IMR-90 (cell line): ENCODE data around the gene RIMBP2. TPM values are rescaled to one million over a fixed set of nuclear protein-coding genes. Genes with fewer than 3 reads are reported as not detected.

Experiments used
- ATAC-seq: fragments of 200-7000 bp; cut with Tn5 transposase; 2 replicates; pipeline ENCODE4 v1.9.1; 2020; ENCODE audit warnings: low read depth, mild to moderate bottlenecking, moderate library complexity
- BruUV-seq: library from RNA; stranded (reverse); fragments of 400-500 nt; replicated peaks from 2 replicates; lab custom pipeline; 2021; lab: Mats Ljungman, UMichigan
- CTCF ChIA-PET: fragments of 300-600 bp; formaldehyde crosslinking; extraction: SDS; loops from one replicate; lab custom pipeline; 2021; ENCODE audit warnings: antibody characterized with exemption; lab: Yijun Ruan, JAX
- POLR2A ChIA-PET: fragments of 300-600 bp; sonication (Branson Sonifier 250); formaldehyde crosslinking; loops from one replicate; lab custom pipeline; 2022; ENCODE audit warnings: antibody characterized with exemption; ENCODE audit not compliant: unreplicated experiment; lab: Charles Lee
- DNase-seq: peaks from one replicate; pipeline ENCODE4 v3.0.0; 2013
- H2AFZ ChIP-seq: replicated peaks from 2 replicates; pipeline ENCODE3; 2013; ENCODE audit warnings: low read length, mild to moderate bottlenecking; ENCODE audit not compliant: poor library complexity
- H2AK5ac ChIP-seq: 2 replicates; pipeline ENCODE4 v1.6.1; 2013; ENCODE audit warnings: low read depth, low read length, inconsistent platforms
- H2AK9ac ChIP-seq: replicated peaks from 2 replicates; pipeline ENCODE3; 2013; ENCODE audit warnings: mild to moderate bottlenecking, low read depth, low read length, moderate library complexity; ENCODE audit not compliant: poor library complexity
- H2BK120ac ChIP-seq: 2 replicates; pipeline ENCODE4 v1.6.1; 2013; ENCODE audit warnings: low read depth, low read length, inconsistent platforms
- H2BK15ac ChIP-seq: 3 replicates; pipeline ENCODE4 v1.6.1; 2013; ENCODE audit warnings: low read depth, low read length, inconsistent platforms
- H2BK20ac ChIP-seq: 2 replicates; pipeline ENCODE4 v1.6.1; 2013; ENCODE audit warnings: low read depth, mild to moderate bottlenecking, inconsistent platforms, low read length, moderate library complexity
- H2BK5ac ChIP-seq: 2 replicates; pipeline ENCODE4 v1.6.1; 2013; ENCODE audit warnings: mild to moderate bottlenecking, low read depth, low read length, inconsistent platforms; ENCODE audit not compliant: poor library complexity, severe bottlenecking
- H3K14ac ChIP-seq: replicated peaks from 2 replicates; pipeline ENCODE4 v1.6.1; 2013; ENCODE audit warnings: low read depth, low read length, inconsistent platforms
- H3K18ac ChIP-seq: 2 replicates; pipeline ENCODE4 v1.6.1; 2013; ENCODE audit warnings: low read depth, low read length, control low read depth
- H3K23ac ChIP-seq: 2 replicates; pipeline ENCODE4 v1.6.1; 2013; ENCODE audit warnings: low read depth, low read length, inconsistent platforms
- H3K27ac ChIP-seq: 2 replicates; pipeline ENCODE4 v1.5.1; 2013; ENCODE audit warnings: mild to moderate bottlenecking, control low read depth, low read length; ENCODE audit not compliant: insufficient read depth
- H3K27me3 ChIP-seq: 2 replicates; pipeline ENCODE4 v1.6.1; 2013; ENCODE audit warnings: low read length; ENCODE audit not compliant: control insufficient read depth, insufficient read depth
- H3K36me3 ChIP-seq: 2 replicates; pipeline ENCODE4 v1.6.1; 2013; ENCODE audit warnings: low read length, mixed read lengths; ENCODE audit not compliant: control insufficient read depth, insufficient read depth
- H3K4ac ChIP-seq: 2 replicates; pipeline ENCODE4 v1.6.1; 2013; ENCODE audit warnings: low read depth, low read length, inconsistent platforms
- H3K4me1 ChIP-seq: 2 replicates; pipeline ENCODE4 v1.6.1; 2013; ENCODE audit warnings: low read length, mixed read lengths; ENCODE audit not compliant: control insufficient read depth, insufficient read depth
- H3K4me2 ChIP-seq: 2 replicates; pipeline ENCODE4 v1.6.1; 2013; ENCODE audit warnings: low read depth, mild to moderate bottlenecking, control low read depth, low read length, moderate library complexity
- H3K4me3 ChIP-seq: 2 replicates; pipeline ENCODE4 v1.5.1; 2013; ENCODE audit warnings: low read depth, mild to moderate bottlenecking, control low read depth, low read length, moderate library complexity; ENCODE audit not compliant: insufficient read depth
- H3K56ac ChIP-seq: 2 replicates; pipeline ENCODE4 v1.6.1; 2013; ENCODE audit warnings: low read length, inconsistent platforms; ENCODE audit not compliant: insufficient read depth; ENCODE audit errors: extremely low read depth
- H3K79me1 ChIP-seq, 2 experiments: 2 replicates each; pipeline ENCODE4 v1.6.1; 2013; ENCODE audit warnings: low read length in 2 of 2, inconsistent platforms in 1 of 2, low read depth in 1 of 2
- H3K9ac ChIP-seq: 2 replicates; pipeline ENCODE4 v1.6.1; 2013; ENCODE audit warnings: low read depth, low read length, control low read depth
- H3K9me1 ChIP-seq: 2 replicates; pipeline ENCODE4 v1.6.1; 2013; ENCODE audit warnings: low read length, inconsistent platforms; ENCODE audit not compliant: insufficient read depth
- H3K9me3 ChIP-seq: 2 replicates; pipeline ENCODE4 v1.6.1; 2013; ENCODE audit warnings: low read length; ENCODE audit not compliant: control insufficient read depth, insufficient read depth
- H4K20me1 ChIP-seq: 2 replicates; pipeline ENCODE4 v1.6.1; 2013; ENCODE audit warnings: low read length, inconsistent platforms; ENCODE audit not compliant: insufficient read depth
- H4K5ac ChIP-seq: 2 replicates; pipeline ENCODE4 v1.6.1; 2013; ENCODE audit warnings: mild to moderate bottlenecking, low read depth, low read length, control low read depth
- H4K8ac ChIP-seq, 2 experiments: 2 replicates each; pipeline ENCODE4 v1.6.1; 2013; ENCODE audit warnings: low read depth in 2 of 2, low read length in 2 of 2, control low read depth in 1 of 2, inconsistent platforms in 1 of 2
- H4K91ac ChIP-seq: 2 replicates; pipeline ENCODE4 v1.6.1; 2013; ENCODE audit warnings: low read depth, low read length, inconsistent platforms; ENCODE audit not compliant: insufficient read depth
- BHLHE40 ChIP-seq: fragments of 150-350 bp; IDR thresholded peaks from 2 replicates; pipeline ENCODE4 v1.6.1; 2016; ENCODE audit warnings: mild to moderate bottlenecking, low read depth, low read length
- CEBPB ChIP-seq: IDR thresholded peaks from 2 replicates; pipeline ENCODE4 v1.6.1; 2012; ENCODE audit warnings: low read depth, low read length, improper control_type of control experiment
- CHD1 ChIP-seq: IDR thresholded peaks from 2 replicates; pipeline ENCODE4 v1.6.1; 2012; ENCODE audit warnings: low read depth, low read length, improper control_type of control experiment
- FOS ChIP-seq: fragments of 150-350 bp; IDR thresholded peaks from 2 replicates; pipeline ENCODE4 v1.6.1; 2016; ENCODE audit warnings: low read depth, low read length
- MAFK ChIP-seq: IDR thresholded peaks from 2 replicates; pipeline ENCODE4 v1.6.1; 2012; ENCODE audit warnings: low read depth, low read length, improper control_type of control experiment
- MAZ ChIP-seq: IDR thresholded peaks from 2 replicates; pipeline ENCODE4 v1.6.1; 2012; ENCODE audit warnings: low read depth, mild to moderate bottlenecking, low read length, improper control_type of control experiment, moderate library complexity, borderline replicate concordance
- MXI1 ChIP-seq: IDR thresholded peaks from 2 replicates; pipeline ENCODE4 v1.6.1; 2012; ENCODE audit warnings: low read depth, mild to moderate bottlenecking, low read length, moderate library complexity, borderline replicate concordance
- NFE2L2 ChIP-seq: fragments of 150-350 bp; IDR thresholded peaks from 2 replicates; pipeline ENCODE4 v1.6.1; 2016; ENCODE audit warnings: low read depth, mild to moderate bottlenecking, low read length
- POLR2A ChIP-seq: IDR thresholded peaks from 2 replicates; pipeline ENCODE4 v1.6.1; 2012; ENCODE audit warnings: mild to moderate bottlenecking, low read depth, low read length
- RAD21 ChIP-seq: IDR thresholded peaks from 2 replicates; pipeline ENCODE4 v1.6.1; 2012; ENCODE audit warnings: low read length, improper control_type of control experiment
- RCOR1 ChIP-seq: IDR thresholded peaks from 2 replicates; pipeline ENCODE4 v1.6.1; 2012; ENCODE audit warnings: mild to moderate bottlenecking, low read length, improper control_type of control experiment; ENCODE audit not compliant: insufficient replicate concordance
- RFX5 ChIP-seq: IDR thresholded peaks from 2 replicates; pipeline ENCODE4 v1.8.0; 2012; ENCODE audit warnings: low read depth, mild to moderate bottlenecking, low read length, moderate library complexity
- SMC3 ChIP-seq: fragments of 150-350 bp; IDR thresholded peaks from 2 replicates; pipeline ENCODE4 v1.6.1; 2016; ENCODE audit warnings: low read depth, mild to moderate bottlenecking, antibody characterized with exemption, low read length, moderate library complexity
- WGBS, 2 experiments: methylation state at CpG; one replicate each; pipeline versions ENCODE4 v1.1.5 to v1.1.7; 2013; ENCODE audit warnings: missing lambda C conversion rate in 2 of 2; ENCODE audit not compliant: insufficient read length in 1 of 2; ENCODE audit errors: extremely low coverage in 2 of 2; 5-methylcytosine and 5-hydroxymethylcytosine counted together
- dilution Hi-C: fragments of 300-500 bp; cut with HindIII; formaldehyde crosslinking; loops from one replicate; pipeline ENCODE4 v1.14.3; 2018; ENCODE audit warnings: low sequenced_read_pairs; ENCODE audit not compliant: unreplicated experiment
- in situ Hi-C: fragments of 300-500 bp; cut with MboI; formaldehyde crosslinking; loops from 3 replicates; pipeline ENCODE4 v1.14.3; 2019; ENCODE audit warnings: low sequenced_read_pairs, inconsistent platforms, mixed read lengths
- intact Hi-C: fragments of 100-400 bp; cut with micrococcal nuclease; formaldehyde crosslinking; loops from 2 replicates; pipeline ENCODE4 v1.10.0; 2022
- polyA plus RNA-seq, 3 experiments: library from polyadenylated mRNA; depleted of rRNA; stranded (reverse); fragments of >200 nt; gene quantifications; 2 replicates each; pipeline ENCODE4 v1.2.3, GENCODE V29; 2012; ENCODE audit warnings: low replicate concordance in 1 of 3
- total RNA-seq: library from RNA; depleted of rRNA; stranded (reverse); fragments of >200 nt; gene quantifications from 2 replicates; pipeline ENCODE4 v1.2.3, GENCODE V29; 2012
- TF ChIP-seq, protein P1 (sequence below): conservative IDR thresholded peaks from 2 replicates; pipeline ENCODE4 v1.5.1; 2012; ENCODE audit warnings: mild to moderate bottlenecking, low read depth, low read length, improper control_type of control experiment
- TF ChIP-seq, protein P2 (sequence below): fragments of 150-350 bp; IDR thresholded peaks from 2 replicates; pipeline ENCODE4 v1.6.1; 2017; ENCODE audit warnings: mild to moderate bottlenecking, antibody characterized with exemption, low read length, low read depth
- TF ChIP-seq, protein P3 (sequence below): fragments of 150-350 bp; IDR thresholded peaks from 2 replicates; pipeline ENCODE4 v1.6.1; 2016; ENCODE audit warnings: low read depth, mild to moderate bottlenecking, low read length, moderate library complexity, borderline replicate concordance

Gene RIMBP2
- total and polyA plus RNA-seq, 2 of the 4 experiments (the other 2 are of a cell fraction): not detected

DNA sequence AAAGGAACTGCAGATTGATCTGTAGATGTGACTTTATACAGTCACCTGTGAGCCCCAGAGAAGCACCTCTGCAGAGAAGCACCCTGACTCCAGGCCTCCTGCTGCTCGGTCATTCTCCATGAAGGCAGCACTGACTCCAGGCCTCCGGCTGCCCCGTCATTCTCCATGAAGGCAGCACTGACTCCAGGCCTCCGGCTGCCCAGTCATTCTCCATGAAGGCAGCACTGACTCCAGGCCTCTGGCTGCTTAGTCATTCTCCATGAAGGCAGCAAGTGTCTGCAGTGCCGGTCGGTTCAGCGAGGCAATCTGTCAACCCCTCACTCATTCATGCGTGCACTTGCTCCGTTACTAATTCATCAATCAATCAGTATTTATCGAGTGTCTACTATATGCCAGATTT is 218.1 kb downstream of the RIMBP2 start:
- no peaks in the 10 kb centered on the region for H3K4me1 ChIP-seq
- H2AK9ac ChIP-seq: no peak overlapping the region
- no peak overlapping the region for H2BK120ac ChIP-seq
- POLR2A ChIA-PET: no interaction called here
- DNase-seq: no peak
- H3K14ac ChIP-seq: no peak overlapping the region
- H3K4ac ChIP-seq: no peak overlapping the region
- no peak overlapping the region for H3K4me3 ChIP-seq
- BruUV-seq: no TSS peak
- H3K18ac ChIP-seq: no peak overlapping the region
- no peaks in the 10 kb centered on the region for H3K79me1 ChIP-seq
- 50% methylated on average over 3 of the region's 10 CpGs; no CpG with 5 or more reads in 1 of the 2 experiments for WGBS, 2 experiments
- H3K36me3 ChIP-seq: no peaks in the 10 kb centered on the region
- H2BK15ac ChIP-seq: no peak overlapping the region
- no peaks in the 10 kb centered on the region for H4K20me1 ChIP-seq
- no peak overlapping the region for H4K5ac ChIP-seq
- no peak overlapping the region for H3K4me2 ChIP-seq
- H4K8ac ChIP-seq: no peak overlapping the region
- dilution Hi-C loops (no loop called here), intact Hi-C loops (no loop called here), in situ Hi-C loops (no loop called here)
- TF ChIP-seq POLR2A (no peak), FOS (no peak), NFE2L2 (no peak), CEBPB (no peak), CHD1 (no peak), MAFK (no peak), RAD21 (no peak), MXI1 (no peak), BHLHE40 (no peak), RFX5 (no peak), MAZ (no peak), SMC3 (no peak), RCOR1 (no peak)
- TF ChIP-seq, protein P1, sequence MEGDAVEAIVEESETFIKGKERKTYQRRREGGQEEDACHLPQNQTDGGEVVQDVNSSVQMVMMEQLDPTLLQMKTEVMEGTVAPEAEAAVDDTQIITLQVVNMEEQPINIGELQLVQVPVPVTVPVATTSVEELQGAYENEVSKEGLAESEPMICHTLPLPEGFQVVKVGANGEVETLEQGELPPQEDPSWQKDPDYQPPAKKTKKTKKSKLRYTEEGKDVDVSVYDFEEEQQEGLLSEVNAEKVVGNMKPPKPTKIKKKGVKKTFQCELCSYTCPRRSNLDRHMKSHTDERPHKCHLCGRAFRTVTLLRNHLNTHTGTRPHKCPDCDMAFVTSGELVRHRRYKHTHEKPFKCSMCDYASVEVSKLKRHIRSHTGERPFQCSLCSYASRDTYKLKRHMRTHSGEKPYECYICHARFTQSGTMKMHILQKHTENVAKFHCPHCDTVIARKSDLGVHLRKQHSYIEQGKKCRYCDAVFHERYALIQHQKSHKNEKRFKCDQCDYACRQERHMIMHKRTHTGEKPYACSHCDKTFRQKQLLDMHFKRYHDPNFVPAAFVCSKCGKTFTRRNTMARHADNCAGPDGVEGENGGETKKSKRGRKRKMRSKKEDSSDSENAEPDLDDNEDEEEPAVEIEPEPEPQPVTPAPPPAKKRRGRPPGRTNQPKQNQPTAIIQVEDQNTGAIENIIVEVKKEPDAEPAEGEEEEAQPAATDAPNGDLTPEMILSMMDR: no peak
- TF ChIP-seq, protein P2, sequence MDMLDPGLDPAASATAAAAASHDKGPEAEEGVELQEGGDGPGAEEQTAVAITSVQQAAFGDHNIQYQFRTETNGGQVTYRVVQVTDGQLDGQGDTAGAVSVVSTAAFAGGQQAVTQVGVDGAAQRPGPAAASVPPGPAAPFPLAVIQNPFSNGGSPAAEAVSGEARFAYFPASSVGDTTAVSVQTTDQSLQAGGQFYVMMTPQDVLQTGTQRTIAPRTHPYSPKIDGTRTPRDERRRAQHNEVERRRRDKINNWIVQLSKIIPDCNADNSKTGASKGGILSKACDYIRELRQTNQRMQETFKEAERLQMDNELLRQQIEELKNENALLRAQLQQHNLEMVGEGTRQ: no peak
- TF ChIP-seq, protein P3, sequence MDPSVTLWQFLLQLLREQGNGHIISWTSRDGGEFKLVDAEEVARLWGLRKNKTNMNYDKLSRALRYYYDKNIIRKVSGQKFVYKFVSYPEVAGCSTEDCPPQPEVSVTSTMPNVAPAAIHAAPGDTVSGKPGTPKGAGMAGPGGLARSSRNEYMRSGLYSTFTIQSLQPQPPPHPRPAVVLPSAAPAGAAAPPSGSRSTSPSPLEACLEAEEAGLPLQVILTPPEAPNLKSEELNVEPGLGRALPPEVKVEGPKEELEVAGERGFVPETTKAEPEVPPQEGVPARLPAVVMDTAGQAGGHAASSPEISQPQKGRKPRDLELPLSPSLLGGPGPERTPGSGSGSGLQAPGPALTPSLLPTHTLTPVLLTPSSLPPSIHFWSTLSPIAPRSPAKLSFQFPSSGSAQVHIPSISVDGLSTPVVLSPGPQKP: no peak
- H2AFZ ChIP-seq: no peak overlapping the region
- no peaks in the 10 kb centered on the region for H3K27me3 ChIP-seq
- no peak for ATAC-seq
- no peak overlapping the region for H3K56ac ChIP-seq
- no peak overlapping the region for H2BK5ac ChIP-seq
- peaks cover 51% of the 10 kb centered on the region for H3K9me3 ChIP-seq
- H3K23ac ChIP-seq: no peak overlapping the region
- H3K9me1 ChIP-seq: no peaks in the 10 kb centered on the region
- H4K91ac ChIP-seq: no peak overlapping the region
- H2BK20ac ChIP-seq: no peak overlapping the region
- CTCF ChIA-PET: no interaction called here
- no peak overlapping the region for H2AK5ac ChIP-seq
- no peak overlapping the region for H3K9ac ChIP-seq
- no peak overlapping the region for H3K27ac ChIP-seq
